ENCODE measurements around the gene CASP12. TPM values are rescaled to one million over a fixed set of nuclear protein-coding genes. Genes with fewer than 3 reads are reported as not detected.

CASP12 gene
- total RNA-seq, 2 donors from 2014 or later, result 2.9 TPM; not detected in 1

DNA sequence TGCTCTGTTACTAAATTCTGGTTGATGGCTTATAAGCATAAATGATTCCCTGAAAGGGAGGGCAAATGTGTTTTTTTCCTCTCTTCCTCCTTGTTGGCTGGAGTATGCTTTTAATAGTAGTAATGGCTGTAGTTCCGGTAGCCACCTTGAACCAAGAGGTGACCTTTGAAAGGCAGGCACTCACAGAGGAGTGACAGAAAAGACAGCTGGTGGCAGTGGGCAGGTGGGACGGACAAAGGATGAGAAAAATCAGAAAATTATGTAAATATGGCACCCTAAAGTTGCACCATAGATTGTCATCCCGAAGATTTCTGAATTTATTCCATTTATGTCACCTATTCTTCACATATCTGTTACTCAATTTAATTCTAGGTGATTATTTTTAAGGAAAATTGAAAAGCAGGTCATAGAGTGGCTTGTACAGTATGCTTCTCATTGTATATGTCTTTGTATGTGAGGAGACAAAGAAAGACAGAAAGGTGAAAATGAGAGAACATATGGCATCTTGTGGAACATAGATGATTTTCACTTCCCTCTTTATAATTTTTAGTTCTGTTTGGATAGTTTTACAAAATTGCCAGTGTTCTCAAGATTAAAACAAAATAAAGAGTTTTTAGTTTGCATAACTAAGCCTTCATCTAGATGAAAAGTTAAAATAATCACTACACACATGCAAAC, 17.0 kb downstream of the CASP12 start:
- H3K4me1 ChIP-seq, result no peaks in the 10 kb centered on the region
- no peak for TF ChIP-seq CTCF (IDR thresholded peaks at IDR 0.05)
- H3K9me3 ChIP-seq, result no peaks in the 10 kb centered on the region
- DNase-seq (ENCODE audit: low spot score), result no peak
- H3K36me3 ChIP-seq, result no peaks in the 10 kb centered on the region
- H3K27ac ChIP-seq, result no peak overlapping the region
- no peak overlapping the region for H3K4me3 ChIP-seq
- H3K27me3 ChIP-seq, result no peaks in the 10 kb centered on the region

DNA sequence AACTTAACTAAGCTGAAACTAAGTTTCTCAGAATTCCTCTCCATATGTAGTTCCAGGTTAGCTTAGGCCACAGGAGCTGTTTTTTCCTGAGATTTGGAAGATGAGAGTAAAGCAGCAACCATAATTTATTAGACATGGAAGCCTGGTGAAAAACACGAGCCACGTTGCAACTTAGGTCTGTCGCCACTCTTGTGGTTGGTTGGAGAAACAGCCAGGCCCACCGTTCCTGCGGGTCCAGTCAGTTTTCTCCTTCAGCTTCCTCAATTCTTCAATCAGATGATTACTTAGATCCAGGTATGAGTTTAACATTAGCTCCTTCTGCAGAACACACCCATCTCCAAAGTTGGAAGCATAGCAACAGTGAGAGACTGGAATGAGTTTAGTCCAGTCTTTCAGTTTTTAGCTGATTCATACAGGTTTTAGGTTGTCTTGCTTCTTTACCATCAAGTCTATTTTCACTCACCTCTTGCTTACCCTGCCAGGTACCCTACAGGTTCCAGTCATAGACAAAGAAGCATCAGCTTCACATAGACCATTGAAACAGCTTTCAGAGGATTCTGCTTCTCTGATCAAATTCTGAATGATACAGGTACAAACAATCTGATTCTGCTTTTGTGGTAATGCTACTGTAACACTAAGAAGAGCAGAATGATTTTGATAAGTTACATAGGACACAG, 18.6 kb downstream of the CASP12 start:
- no peaks in the 10 kb centered on the region for H3K27me3 ChIP-seq
- no peak overlapping the region for H3K4me3 ChIP-seq
- H3K9me3 ChIP-seq, result no peaks in the 10 kb centered on the region
- no peaks in the 10 kb centered on the region for H3K36me3 ChIP-seq
- H3K27ac ChIP-seq, result no peak overlapping the region
- no peaks in the 10 kb centered on the region for H3K4me1 ChIP-seq
- no peak for TF ChIP-seq CTCF (IDR thresholded peaks at IDR 0.05)
- DNase-seq (ENCODE audit: low spot score), result no peak

DNA sequence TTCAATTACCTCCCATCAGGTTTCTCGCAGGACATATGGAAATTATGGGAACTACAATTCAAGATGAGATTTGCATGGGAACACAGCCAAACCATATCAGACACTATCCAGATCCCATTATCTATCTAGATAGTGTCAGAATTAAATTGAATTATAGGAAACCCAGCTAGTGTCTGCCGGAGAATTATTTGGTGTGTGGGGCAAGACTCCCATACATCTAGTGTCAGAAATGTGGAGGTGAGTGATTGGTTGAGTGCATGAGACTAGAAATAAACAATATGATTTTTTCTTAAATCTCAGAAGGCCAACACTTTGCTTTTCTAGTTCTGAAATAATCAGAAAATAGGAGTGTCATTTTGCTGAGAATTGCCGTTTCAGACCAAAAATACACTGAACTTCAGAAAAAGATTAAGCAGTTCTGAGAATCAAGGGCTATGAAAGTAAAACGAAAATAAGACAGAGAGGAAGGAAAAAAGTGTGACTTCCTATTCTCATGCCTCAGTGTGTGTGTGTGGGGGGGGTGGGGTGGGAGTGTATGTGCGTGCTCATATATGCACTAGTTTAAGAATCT, 21.3 kb downstream of the CASP12 start:
- Histone ChIP-seq H3K4me3 (no peak overlapping the region), H3K9me3 (no peaks in the 10 kb centered on the region), H3K36me3 (no peaks in the 10 kb centered on the region), H3K4me1 (no peaks in the 10 kb centered on the region), H3K27ac (no peak overlapping the region), H3K27me3 (no peaks in the 10 kb centered on the region)
- TF ChIP-seq CTCF (IDR thresholded peaks at IDR 0.05), result no peak
- DNase-seq (ENCODE audit: low spot score), result no peak

- Histone ChIP-seq H3K27me3 (no peaks in the 10 kb centered on the region), H3K36me3 (no peaks in the 10 kb centered on the region), H3K4me3 (no peak overlapping the region), H3K9me3 (no peaks in the 10 kb centered on the region), H3K4me1 (no peaks in the 10 kb centered on the region), H3K27ac (no peak overlapping the region)
- no peak for DNase-seq (ENCODE audit: low spot score)
- no peak for TF ChIP-seq CTCF (IDR thresholded peaks at IDR 0.05)
These were observed 21.9 kb downstream of the CASP12 start for GRCh38 chr11:104876324-104876723.

DNA sequence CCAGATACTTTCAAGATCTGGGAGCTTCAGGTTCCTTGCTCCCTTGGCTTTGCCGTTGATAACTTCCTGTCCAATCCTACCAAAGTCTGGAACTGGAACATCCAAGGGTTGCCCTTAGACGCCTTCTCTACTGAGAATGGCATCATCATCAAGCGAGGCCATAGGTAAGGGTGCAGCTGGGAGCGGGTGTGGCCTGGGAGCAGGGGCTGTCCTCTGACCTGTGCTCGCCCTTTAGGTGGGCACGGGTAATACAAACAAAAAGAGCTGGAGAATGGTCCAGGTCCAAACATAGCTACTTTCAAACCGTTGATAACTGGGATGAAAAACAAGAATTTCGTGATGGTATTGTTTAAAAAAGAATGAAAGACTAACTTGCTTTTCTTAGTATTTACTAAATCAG, 25.0 kb downstream of the CASP12 start:
- Histone ChIP-seq H3K36me3 (no peaks in the 10 kb centered on the region), H3K9me3 (peaks cover 0 to 4% of the 10 kb centered on the region in 2 donors), H3K4me3 (no peak overlapping the region), H3K27ac (no peak overlapping the region), H3K4me1 (no peaks in the 10 kb centered on the region), H3K27me3 (no peaks in the 10 kb centered on the region)
- DNase-seq (ENCODE audit: low spot score), result no peak
- no peak for TF ChIP-seq CTCF (IDR thresholded peaks at IDR 0.05)
